Nephron progenitor cell (in vitro differentiated cells): ENCODE results near the gene SIK1.
"Not testable (repeated sequence)": the region's sequence is repeated elsewhere in the genome, so short reads cannot be mapped to it uniquely, and the experiment has no call there.

Experiments used
- DNase-seq: peaks from one replicate; pipeline ENCODE4 v3.0.0; 2021
- H3K27ac Mint-ChIP-seq: 2 replicates; pipeline ENCODE4 v1.8.0; 2021; ENCODE audit warnings: mild to moderate bottlenecking, moderate library complexity, mixed read lengths
- H3K27me3 Mint-ChIP-seq: 2 replicates; pipeline ENCODE4 v1.8.0; 2021; ENCODE audit warnings: mild to moderate bottlenecking, low read depth, mixed read lengths; ENCODE audit not compliant: poor library complexity
- H3K36me3 Mint-ChIP-seq: 2 replicates; pipeline ENCODE4 v1.8.0; 2021; ENCODE audit warnings: low read depth, mixed read lengths
- H3K4me1 Mint-ChIP-seq: 2 replicates; pipeline ENCODE4 v1.8.0; 2021; ENCODE audit warnings: mixed read lengths
- H3K4me3 Mint-ChIP-seq: 2 replicates; pipeline ENCODE4 v1.8.0; 2021; ENCODE audit warnings: mild to moderate bottlenecking, moderate library complexity, mixed read lengths
- H3K9me3 Mint-ChIP-seq: 2 replicates; pipeline ENCODE4 v1.8.0; 2021; ENCODE audit warnings: mild to moderate bottlenecking, moderate library complexity, mixed read lengths

SIK1 gene

DNA sequence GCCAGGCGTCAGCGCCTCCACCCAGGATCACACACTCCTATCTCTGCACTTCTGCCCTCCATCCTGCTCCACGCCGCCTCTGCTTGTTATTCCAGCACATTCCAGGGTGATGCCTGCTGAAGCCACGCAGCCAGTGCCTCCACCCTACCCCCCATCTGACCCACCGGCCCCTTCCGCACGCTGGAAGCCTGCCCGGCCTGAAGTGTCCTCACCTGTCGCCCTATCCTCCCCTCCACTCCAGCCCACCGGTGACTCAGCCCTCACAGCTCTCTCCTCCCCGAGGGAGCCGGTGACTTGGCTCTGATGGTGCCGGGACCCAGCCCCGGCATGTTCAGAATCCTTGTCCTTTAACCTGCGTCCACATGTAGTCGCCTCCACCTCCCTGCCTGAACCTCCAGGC, 24.9 kb upstream of the SIK1 start:
- H3K36me3 Mint-ChIP-seq, H3K27me3 Mint-ChIP-seq, H3K27ac Mint-ChIP-seq, DNase-seq, H3K4me3 Mint-ChIP-seq, H3K9me3 Mint-ChIP-seq, H3K4me1 Mint-ChIP-seq: not testable (repeated sequence)

DNA sequence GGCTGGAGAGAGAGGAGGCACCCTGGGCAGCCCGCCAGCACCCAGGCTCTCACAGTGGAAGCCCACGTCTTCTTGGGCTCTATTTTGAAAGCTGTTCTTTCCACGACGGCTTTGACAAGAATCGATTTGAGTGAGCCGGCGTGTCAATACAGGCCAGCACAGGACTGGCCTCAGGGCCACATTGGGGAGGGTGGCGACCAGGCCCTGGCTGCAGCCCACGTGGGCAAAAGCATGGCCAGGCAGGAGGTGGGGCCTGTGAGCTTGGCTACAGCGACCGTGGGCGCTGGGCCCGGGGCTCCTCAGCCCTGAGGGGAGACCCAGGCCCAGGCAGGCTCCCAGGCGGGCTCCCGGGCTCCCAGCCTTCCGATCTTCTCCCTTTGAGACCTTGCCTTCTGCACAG, 23.4 kb upstream of the SIK1 start:
- H3K36me3 Mint-ChIP-seq, H3K27ac Mint-ChIP-seq, H3K27me3 Mint-ChIP-seq: not testable (repeated sequence)

DNA sequence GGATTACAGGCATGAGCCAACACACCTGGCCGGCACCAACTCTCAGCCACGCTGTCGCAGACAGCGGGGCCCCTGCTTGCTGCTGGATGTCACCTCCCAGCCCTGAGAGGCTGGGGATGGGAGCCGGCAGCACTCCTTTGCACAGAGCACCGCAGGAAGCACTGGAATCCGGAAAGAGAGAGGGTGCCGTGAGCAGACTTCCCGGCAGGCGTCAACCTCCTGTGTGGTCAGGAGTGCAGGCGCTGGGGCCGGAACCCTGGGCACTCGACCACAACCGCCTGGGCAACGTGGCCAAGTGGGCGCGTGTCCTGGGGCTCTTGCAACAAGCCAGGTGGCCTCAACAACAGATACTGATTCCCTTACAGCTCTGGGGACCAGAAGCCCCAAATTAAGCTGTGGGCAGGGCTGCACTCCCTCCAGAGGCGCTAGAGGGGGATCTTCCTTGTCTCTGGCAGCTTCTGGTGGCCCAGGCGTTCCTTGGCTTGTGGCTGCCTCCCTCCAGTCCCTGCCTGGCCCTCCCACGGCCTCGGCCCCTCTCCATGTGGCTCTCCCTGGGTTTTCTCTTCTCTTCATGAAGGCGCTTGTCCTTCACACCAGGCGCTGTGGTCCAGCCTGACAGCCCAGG, 20.5 kb upstream of the SIK1 start:
- not testable (repeated sequence) for H3K36me3 Mint-ChIP-seq, H3K27ac Mint-ChIP-seq, DNase-seq, H3K4me3 Mint-ChIP-seq, H3K27me3 Mint-ChIP-seq, H3K9me3 Mint-ChIP-seq, H3K4me1 Mint-ChIP-seq

More for the DNA sequence above, 23.4 kb upstream of the SIK1 start:
- not testable (repeated sequence) for DNase-seq, H3K4me3 Mint-ChIP-seq, H3K4me1 Mint-ChIP-seq, H3K9me3 Mint-ChIP-seq

DNA sequence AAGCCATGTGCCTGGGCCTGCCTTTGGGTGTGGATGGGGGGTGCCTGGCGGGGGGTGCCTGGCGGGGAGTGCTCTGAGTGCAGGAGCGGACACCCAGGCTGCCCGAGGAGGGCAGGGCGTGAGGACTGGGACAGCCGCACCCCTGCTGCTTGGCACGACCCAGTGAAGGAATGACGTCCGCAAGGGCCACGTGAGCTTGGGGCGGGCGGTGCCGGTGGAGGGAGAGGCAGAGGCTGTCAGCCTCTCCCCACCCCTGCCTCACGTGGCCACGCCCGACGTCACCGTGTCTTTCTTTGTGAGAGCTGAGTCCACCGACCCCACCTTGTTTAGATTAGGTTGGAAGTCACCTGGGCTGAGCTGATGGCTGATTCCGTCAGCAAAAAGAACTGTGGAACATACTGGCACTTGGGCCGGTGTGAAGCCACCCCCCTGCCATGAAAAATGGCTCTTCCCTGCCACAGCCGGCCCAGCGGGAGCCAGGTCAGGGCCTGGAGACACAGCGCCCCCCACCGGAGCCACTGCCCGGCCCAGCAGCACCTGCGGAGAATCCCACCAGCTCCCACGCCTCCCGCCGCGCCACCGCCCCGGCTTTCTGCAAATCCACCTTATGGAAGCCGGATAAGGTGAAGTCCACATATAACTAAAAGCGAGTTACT, 19.5 kb upstream of the SIK1 start:
- DNase-seq, H3K4me3 Mint-ChIP-seq, H3K36me3 Mint-ChIP-seq, H3K9me3 Mint-ChIP-seq, H3K4me1 Mint-ChIP-seq, H3K27me3 Mint-ChIP-seq, H3K27ac Mint-ChIP-seq: not testable (repeated sequence)

DNA sequence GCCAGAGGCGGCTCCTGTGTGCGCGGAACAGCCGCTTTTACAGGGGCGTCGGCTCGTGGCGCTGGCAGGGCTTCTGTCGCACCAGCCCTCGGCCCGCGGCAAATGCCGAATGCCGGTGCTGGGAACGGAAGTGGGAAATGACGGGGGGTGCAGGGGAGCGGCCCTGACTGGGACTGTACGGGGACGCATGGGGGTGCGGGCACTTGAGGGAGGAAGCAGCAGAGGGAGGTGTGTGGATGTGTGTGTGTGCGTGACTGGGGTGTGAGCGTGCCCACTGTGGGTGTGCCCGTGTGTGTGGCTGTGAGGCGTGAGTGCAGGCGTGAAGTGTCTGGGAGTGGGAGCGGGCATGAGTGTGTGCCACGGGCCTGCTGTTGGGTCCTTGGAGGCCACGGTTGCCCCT, 17.6 kb upstream of the SIK1 start:
- H3K36me3 Mint-ChIP-seq, H3K9me3 Mint-ChIP-seq, H3K27me3 Mint-ChIP-seq, H3K27ac Mint-ChIP-seq, H3K4me3 Mint-ChIP-seq, H3K4me1 Mint-ChIP-seq, DNase-seq: not testable (repeated sequence)

DNA sequence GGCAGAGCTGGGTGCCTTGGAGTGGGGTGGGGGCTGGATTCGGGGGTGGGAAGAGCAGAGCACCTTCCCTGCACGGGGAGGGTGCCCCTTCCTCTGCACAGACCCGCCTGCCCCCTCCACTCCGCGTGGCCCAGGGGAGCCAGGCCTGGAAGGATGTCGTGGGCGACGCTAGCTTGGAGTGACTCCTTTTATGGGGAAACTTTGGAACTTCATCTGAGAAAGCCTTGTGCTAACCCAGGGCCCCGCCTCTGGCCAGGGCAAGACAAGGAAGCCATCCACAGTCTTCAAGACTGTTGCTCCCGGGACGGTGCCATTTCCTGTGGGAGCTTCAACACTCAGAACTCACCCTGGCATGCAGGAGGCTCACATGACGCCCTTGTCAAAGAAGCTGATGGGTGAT, 15.6 kb upstream of the SIK1 start:
- not testable (repeated sequence) for H3K9me3 Mint-ChIP-seq, H3K27ac Mint-ChIP-seq, H3K36me3 Mint-ChIP-seq, DNase-seq, H3K4me3 Mint-ChIP-seq, H3K27me3 Mint-ChIP-seq, H3K4me1 Mint-ChIP-seq

DNA sequence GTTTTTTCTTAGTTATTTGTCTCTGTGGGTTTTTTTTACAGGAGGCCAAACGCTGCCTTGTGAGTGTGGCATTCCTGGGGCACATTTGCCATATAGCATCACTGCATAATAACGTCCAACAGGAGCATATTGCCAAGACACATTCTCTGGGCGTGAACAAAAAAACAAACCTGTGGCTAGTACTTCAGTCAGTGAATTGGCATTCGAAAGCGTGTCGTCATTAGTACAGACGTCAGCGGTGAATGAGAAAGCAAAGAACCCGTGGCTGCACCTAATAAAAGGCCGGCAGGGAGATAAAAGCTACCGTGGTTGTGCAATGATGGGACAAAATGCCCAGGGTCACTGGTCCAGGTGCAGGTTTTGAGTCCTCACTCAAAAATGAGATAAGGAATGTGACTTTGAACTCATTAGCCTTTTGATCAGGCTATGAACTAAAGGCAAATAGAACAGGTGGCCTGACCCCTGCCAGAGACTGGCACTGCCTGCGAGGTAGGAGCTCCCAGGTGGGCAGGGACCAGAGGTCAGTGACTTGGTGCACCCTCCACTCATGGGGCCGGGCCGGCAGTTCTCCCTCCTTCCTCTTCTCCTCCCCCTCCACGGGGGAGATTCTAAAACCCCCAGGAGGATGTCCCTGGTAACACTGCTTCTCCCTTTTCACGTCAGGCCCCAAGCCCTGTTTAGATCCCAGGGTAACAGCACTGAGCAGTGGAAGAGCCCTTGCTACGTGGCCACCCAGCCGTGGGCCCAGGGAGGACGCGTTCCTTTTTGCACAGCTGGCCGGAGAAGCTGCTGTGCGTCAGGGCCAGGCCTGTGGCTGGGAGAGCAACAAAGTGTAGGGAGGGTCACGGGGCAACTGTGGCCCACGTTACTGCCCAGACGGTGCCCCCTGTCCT, 14.2 kb upstream of the SIK1 start:
- H3K4me1 Mint-ChIP-seq, H3K36me3 Mint-ChIP-seq, H3K27me3 Mint-ChIP-seq, H3K4me3 Mint-ChIP-seq, H3K27ac Mint-ChIP-seq, H3K9me3 Mint-ChIP-seq, DNase-seq: not testable (repeated sequence)

DNA sequence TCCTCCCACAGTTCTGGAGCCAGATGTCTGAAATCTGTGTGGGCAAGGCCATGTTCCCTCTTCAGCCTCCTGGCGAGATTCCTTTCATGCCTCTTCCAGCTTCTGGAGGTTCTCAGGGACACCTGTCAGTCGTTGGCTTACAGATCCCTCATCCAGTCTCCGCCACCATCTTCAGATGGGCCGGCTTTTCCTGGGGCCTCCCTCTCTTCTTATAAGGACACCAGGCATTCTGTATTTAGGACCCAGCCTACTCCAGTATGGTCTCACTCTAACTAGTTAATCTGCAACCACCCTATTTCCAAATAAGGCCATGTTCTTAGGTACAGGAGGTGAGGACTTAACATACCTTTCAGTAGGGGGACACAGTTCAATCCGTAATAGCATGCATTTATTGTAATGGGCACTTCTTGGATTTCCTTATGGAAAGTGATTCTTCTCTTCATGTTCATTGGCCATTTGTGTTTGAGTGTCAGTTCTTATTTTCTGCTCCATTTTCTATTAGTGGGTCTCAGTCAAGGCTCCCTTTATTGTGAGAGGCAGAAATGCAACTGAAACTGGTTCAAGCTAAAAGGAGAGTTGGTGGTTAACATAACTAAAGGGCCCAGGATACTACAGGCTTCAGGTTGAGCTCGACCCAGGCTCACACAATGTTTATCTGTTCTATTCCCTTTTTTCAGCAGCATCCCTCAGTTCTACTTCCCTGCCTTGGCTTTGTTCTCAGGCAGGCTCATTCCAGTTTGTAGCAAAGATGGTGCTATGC, 12.6 kb upstream of the SIK1 start:
- H3K27me3 Mint-ChIP-seq, H3K4me1 Mint-ChIP-seq, DNase-seq, H3K27ac Mint-ChIP-seq, H3K9me3 Mint-ChIP-seq, H3K36me3 Mint-ChIP-seq, H3K4me3 Mint-ChIP-seq: not testable (repeated sequence)

DNA sequence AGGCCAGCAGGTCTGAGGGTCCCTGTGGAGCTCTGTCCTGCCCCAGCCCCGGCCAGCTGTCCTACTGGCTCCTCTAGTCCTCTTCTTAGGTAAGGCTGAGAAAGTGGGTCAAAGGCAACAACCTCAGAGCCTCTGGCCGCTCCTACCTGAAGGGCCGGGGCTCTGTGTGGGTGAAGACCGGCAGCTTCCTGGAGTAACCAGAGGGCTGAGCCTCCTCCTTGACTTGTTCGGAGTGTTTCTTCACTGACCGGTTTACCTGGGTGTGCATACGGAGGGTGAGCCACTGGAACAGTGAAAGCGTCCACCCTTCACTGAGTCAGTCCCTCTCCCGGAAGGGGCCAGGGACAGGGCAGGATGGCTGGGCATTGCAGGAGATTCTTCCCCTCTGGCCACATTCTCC, 9.3 kb upstream of the SIK1 start:
- DNase-seq, H3K4me3 Mint-ChIP-seq, H3K9me3 Mint-ChIP-seq, H3K27ac Mint-ChIP-seq, H3K4me1 Mint-ChIP-seq, H3K27me3 Mint-ChIP-seq, H3K36me3 Mint-ChIP-seq: not testable (repeated sequence)

DNA sequence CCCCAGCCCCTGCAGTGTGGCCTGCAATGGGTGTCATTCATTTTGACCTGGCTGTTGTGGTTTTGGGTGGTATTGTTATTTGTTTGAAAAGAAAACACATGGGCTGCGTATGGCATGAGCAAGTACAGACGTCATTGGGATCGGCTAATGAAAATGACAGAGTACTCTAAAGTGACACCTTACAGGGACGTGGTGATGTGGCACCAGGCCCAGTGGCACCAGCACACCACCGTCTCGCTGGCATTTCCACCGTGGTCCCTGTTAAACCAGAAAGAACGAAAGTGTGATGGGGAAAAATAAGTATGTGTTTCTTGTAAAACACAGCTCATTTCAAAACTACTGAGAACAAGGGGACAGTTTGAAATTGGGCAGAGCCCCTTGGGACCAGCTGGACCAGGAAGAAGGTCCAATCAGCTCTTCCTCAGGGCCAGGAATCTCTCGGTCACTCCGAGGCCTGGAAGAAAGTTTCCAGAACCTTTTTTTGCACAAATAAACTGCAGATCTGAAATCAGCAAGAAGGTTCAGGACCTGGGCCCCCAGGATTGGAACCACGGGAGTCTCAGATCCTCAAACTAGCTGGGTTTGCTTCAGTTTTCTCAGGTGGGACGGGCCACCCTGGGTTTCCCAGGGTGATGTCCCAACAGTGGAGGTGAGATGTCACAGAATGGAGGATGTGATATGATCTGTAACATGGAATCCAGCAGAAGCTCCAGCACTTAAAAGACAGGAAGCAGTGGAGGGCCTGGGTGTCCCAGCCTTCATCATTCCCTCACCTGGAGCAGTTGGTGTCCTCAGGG, 6.6 kb upstream of the SIK1 start:
- not testable (repeated sequence) for H3K27me3 Mint-ChIP-seq, H3K36me3 Mint-ChIP-seq, H3K27ac Mint-ChIP-seq, H3K4me1 Mint-ChIP-seq, H3K9me3 Mint-ChIP-seq, H3K4me3 Mint-ChIP-seq, DNase-seq

DNA sequence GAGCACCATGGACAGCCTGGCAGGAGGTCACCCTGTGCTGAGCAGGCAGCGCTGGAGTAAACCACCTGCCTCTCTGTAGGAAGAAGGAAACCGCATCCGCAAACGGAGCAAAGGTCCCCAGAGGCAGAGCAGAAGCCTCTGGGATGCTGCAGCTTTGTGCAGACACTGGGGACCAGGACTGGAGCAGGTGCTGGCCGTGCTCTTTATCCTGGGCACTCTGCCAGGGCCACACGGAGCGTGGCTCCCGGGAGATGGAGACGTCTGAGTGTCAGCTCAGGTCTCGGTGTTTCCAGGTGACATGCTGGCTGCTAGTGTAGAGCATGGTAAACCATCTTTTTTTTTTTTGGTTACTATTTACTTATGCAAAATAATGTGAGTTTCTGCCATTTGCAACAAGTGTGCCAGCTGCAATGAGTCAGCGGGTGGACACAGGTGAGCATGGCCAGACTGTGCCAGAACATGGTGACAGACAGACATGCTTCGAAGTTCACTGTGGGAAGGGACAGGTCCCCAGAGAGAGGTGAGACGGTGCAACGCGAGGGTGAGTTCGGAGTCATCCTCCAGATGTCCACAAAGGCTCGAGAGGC, 4.0 kb upstream of the SIK1 start:
- H3K27me3 Mint-ChIP-seq, H3K36me3 Mint-ChIP-seq, H3K27ac Mint-ChIP-seq, H3K9me3 Mint-ChIP-seq, H3K4me3 Mint-ChIP-seq, H3K4me1 Mint-ChIP-seq, DNase-seq: not testable (repeated sequence)

DNA sequence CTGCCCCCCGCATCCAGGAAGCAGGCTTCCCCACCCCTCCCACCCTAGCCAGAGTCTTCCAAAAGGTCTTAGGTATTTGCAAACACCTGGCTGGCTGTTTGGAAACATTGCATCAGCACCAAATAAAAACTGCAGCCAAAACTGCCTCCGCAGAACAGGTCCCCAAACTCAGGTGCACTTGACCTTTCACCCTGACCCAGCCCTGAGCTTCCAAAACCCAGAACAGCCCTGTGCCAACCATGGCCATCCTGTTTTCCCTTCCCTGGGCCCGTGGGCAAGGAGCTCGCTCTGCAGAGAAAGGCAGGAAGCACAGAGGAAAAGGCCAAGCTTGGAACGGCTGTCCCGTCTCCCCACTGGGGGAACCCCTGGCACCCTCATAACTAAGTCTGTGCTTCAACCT, 2.0 kb upstream of the SIK1 start:
- not testable (repeated sequence) for H3K36me3 Mint-ChIP-seq, DNase-seq, H3K27ac Mint-ChIP-seq, H3K9me3 Mint-ChIP-seq, H3K4me3 Mint-ChIP-seq, H3K4me1 Mint-ChIP-seq, H3K27me3 Mint-ChIP-seq

DNA sequence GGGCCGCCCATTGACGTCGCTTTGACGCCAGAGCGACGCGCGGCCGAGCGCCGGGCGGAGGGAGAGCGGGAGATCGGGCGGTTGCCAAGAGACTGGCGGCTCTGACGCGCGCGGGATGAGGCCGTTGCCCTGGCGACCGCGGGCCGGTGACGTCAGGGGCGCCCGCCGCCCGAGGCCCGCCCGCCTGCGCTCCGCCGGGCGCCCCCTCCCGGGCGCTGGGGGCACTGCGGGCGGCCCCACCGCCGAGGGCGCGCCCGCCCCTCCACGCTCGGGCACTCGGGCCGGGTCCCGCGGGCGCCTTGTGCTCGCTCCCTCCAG, 270 bp upstream of the SIK1 start:
- not testable (repeated sequence) for H3K4me1 Mint-ChIP-seq, H3K9me3 Mint-ChIP-seq, H3K4me3 Mint-ChIP-seq, H3K27me3 Mint-ChIP-seq, H3K36me3 Mint-ChIP-seq, DNase-seq, H3K27ac Mint-ChIP-seq
